Measurements from ENCODE around the gene ONECUT1. TPM values are rescaled to one million over a fixed set of nuclear protein-coding genes. Genes with fewer than 3 reads are reported as not detected.

Gene ONECUT1
- total RNA-seq, 1 donor from 2014 or later: 0.32 TPM

DNA sequence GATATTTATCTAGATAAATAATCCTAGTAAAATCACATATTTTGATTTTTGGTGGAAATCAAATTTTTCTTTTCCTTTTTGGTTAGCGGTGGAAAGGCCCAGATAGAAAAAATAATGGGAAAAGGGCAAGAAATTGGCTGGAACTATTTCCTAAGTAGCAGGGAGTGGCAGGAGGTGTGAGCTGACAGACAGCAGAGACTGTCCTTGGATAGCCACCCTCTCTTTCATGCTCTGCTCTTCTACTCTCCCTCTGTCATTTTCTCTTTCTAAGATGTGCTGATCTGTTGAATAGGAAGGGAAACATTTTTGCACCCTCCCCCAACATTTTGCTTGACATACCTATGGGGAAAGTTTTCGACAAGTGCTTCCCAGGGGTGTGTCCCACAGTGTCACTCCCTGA is 18.9 kb upstream of the ONECUT1 start:
- H3K27me3 Mint-ChIP-seq (ENCODE audit: low read depth, unreplicated experiment): peaks cover 38% of the 10 kb centered on the region
- no peaks in the 10 kb centered on the region for H4K20me1 ChIP-seq (ENCODE audit: insufficient read depth, low read length)
- no peak for DNase-seq (ENCODE audit: low read depth)
- H3K4me1 Mint-ChIP-seq (ENCODE audit: low read depth, unreplicated experiment): peaks cover 19% of the 10 kb centered on the region
- TF ChIP-seq EZH2 (IDR thresholded peaks at IDR 0.05; ENCODE audit: insufficient read depth, low read length) (no peak), CTCF (IDR thresholded peaks at IDR 0.05; ENCODE audit: insufficient read depth, low read depth, low read length) (no peak)
- no peaks in the 10 kb centered on the region for H3K9me3 Mint-ChIP-seq (ENCODE audit: unreplicated experiment)
- H3K36me3 Mint-ChIP-seq (ENCODE audit: low read depth, unreplicated experiment): no peaks in the 10 kb centered on the region
- H3K4me3 ChIP-seq (ENCODE audit: insufficient read depth, low read depth, low read length): no peak overlapping the region
- H3K4me1 ChIP-seq (ENCODE audit: insufficient read depth, low read length): no peaks in the 10 kb centered on the region
- no peak overlapping the region for H3K4me2 ChIP-seq (ENCODE audit: low read length)
- H3K27ac ChIP-seq (ENCODE audit: low read depth, low read length): no peak overlapping the region
- no peak overlapping the region for H3K4me3 Mint-ChIP-seq (ENCODE audit: unreplicated experiment)
- no peak overlapping the region for H2AFZ ChIP-seq (ENCODE audit: low read depth, low read length)
- no peaks in the 10 kb centered on the region for H3K79me2 ChIP-seq (ENCODE audit: insufficient read depth, low read length)
- no peaks in the 10 kb centered on the region for H3K36me3 ChIP-seq (ENCODE audit: insufficient read depth, low read length)
- no peaks in the 10 kb centered on the region for H3K9me3 ChIP-seq (ENCODE audit: insufficient read depth, low read depth, low read length)
- H3K27ac Mint-ChIP-seq (ENCODE audit: unreplicated experiment): no peak overlapping the region
- no peak overlapping the region for H3K9ac ChIP-seq (ENCODE audit: low read length)
- H3K27me3 ChIP-seq (ENCODE audit: insufficient read depth, low read length): peaks cover 43% of the 10 kb centered on the region
- no peak for FAIRE-seq

DNA sequence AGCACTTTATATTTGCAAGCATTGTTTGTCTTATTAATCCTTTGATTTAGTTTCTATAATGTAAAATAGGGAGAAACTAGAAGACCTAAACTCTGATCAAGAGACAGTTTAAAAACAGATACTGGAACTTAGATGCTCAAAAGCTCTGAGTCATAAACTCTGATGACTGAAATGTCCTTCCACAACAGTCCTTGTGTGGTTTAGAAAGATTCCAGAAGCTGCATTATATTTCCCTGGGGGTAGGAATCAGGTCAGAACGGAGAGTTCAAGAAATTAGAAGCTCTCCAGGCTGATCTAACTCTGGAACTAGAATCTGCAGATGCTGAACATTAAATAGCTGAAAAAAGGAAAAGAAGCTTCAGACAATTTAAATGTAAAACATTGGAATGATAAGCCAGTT is 18.3 kb upstream of the ONECUT1 start:
- no peak overlapping the region for H3K4me3 ChIP-seq (ENCODE audit: insufficient read depth, low read depth, low read length)
- Mint-ChIP-seq H3K27me3 (ENCODE audit: low read depth, unreplicated experiment) (peaks cover 41% of the 10 kb centered on the region), H3K4me3 (ENCODE audit: unreplicated experiment) (no peak overlapping the region), H3K36me3 (ENCODE audit: low read depth, unreplicated experiment) (no peaks in the 10 kb centered on the region), H3K9me3 (ENCODE audit: unreplicated experiment) (no peaks in the 10 kb centered on the region), H3K27ac (ENCODE audit: unreplicated experiment) (no peak overlapping the region), H3K4me1 (ENCODE audit: low read depth, unreplicated experiment) (peaks cover 18% of the 10 kb centered on the region)
- H3K9me3 ChIP-seq (ENCODE audit: insufficient read depth, low read depth, low read length): no peaks in the 10 kb centered on the region
- FAIRE-seq (no peak), DNase-seq (ENCODE audit: low read depth) (no peak)
- no peak overlapping the region for H3K27ac ChIP-seq (ENCODE audit: low read depth, low read length)
- H4K20me1 ChIP-seq (ENCODE audit: insufficient read depth, low read length): no peaks in the 10 kb centered on the region
- no peaks in the 10 kb centered on the region for H3K79me2 ChIP-seq (ENCODE audit: insufficient read depth, low read length)
- H3K9ac ChIP-seq (ENCODE audit: low read length): no peak overlapping the region
- H3K36me3 ChIP-seq (ENCODE audit: insufficient read depth, low read length): no peaks in the 10 kb centered on the region
- no peaks in the 10 kb centered on the region for H3K4me1 ChIP-seq (ENCODE audit: insufficient read depth, low read length)
- TF ChIP-seq EZH2 (IDR thresholded peaks at IDR 0.05; ENCODE audit: insufficient read depth, low read length) (no peak), CTCF (IDR thresholded peaks at IDR 0.05; ENCODE audit: insufficient read depth, low read depth, low read length) (no peak)
- no peak overlapping the region for H3K4me2 ChIP-seq (ENCODE audit: low read length)
- peaks cover 48% of the 10 kb centered on the region for H3K27me3 ChIP-seq (ENCODE audit: insufficient read depth, low read length)
- H2AFZ ChIP-seq (ENCODE audit: low read depth, low read length): no peak overlapping the region

GRCh38 chr15:52806284-52806655 is 16.1 kb upstream of the ONECUT1 start:
- peaks cover 14% of the 10 kb centered on the region for H3K4me1 Mint-ChIP-seq (ENCODE audit: low read depth, unreplicated experiment)
- no peaks in the 10 kb centered on the region for H3K9me3 ChIP-seq (ENCODE audit: insufficient read depth, low read depth, low read length)
- H2AFZ ChIP-seq (ENCODE audit: low read depth, low read length): no peak overlapping the region
- H4K20me1 ChIP-seq (ENCODE audit: insufficient read depth, low read length): no peaks in the 10 kb centered on the region
- no peak overlapping the region for H3K9ac ChIP-seq (ENCODE audit: low read length)
- H3K36me3 Mint-ChIP-seq (ENCODE audit: low read depth, unreplicated experiment): no peaks in the 10 kb centered on the region
- no peak overlapping the region for H3K4me2 ChIP-seq (ENCODE audit: low read length)
- peaks cover 55% of the 10 kb centered on the region for H3K27me3 Mint-ChIP-seq (ENCODE audit: low read depth, unreplicated experiment)
- no peaks in the 10 kb centered on the region for H3K9me3 Mint-ChIP-seq (ENCODE audit: unreplicated experiment)
- H3K27me3 ChIP-seq (ENCODE audit: insufficient read depth, low read length): peaks cover 70% of the 10 kb centered on the region
- no peak overlapping the region for H3K27ac ChIP-seq (ENCODE audit: low read depth, low read length)
- no peak overlapping the region for H3K27ac Mint-ChIP-seq (ENCODE audit: unreplicated experiment)
- no peaks in the 10 kb centered on the region for H3K36me3 ChIP-seq (ENCODE audit: insufficient read depth, low read length)
- H3K4me3 Mint-ChIP-seq (ENCODE audit: unreplicated experiment): no peak overlapping the region
- DNase-seq (ENCODE audit: low read depth): no peak
- FAIRE-seq: no peak
- no peaks in the 10 kb centered on the region for H3K79me2 ChIP-seq (ENCODE audit: insufficient read depth, low read length)
- TF ChIP-seq CTCF (IDR thresholded peaks at IDR 0.05; ENCODE audit: insufficient read depth, low read depth, low read length) (no peak), EZH2 (IDR thresholded peaks at IDR 0.05; ENCODE audit: insufficient read depth, low read length) (no peak)
- no peaks in the 10 kb centered on the region for H3K4me1 ChIP-seq (ENCODE audit: insufficient read depth, low read length)
- no peak overlapping the region for H3K4me3 ChIP-seq (ENCODE audit: insufficient read depth, low read depth, low read length)
